ENCODE data around the gene ZCCHC14. TPM values are rescaled to one million over a fixed set of nuclear protein-coding genes. Genes with fewer than 3 reads are reported as not detected.

Gene ZCCHC14
- total and polyA plus RNA-seq, 10 of the 15 experiments (the other 5 are each of a cell fraction or from before 2014, with no cell fraction given), result 0.02 to 0.26 (median 0.05) TPM; not detected in 3

GRCh38 chr16:87536795-87537142 lies 43.9 kb upstream of the ZCCHC14 start:
- TF ChIP-seq CREM (IDR thresholded peaks at IDR 0.05; ENCODE audit: low read depth) (no peak), NRF1 (conservative IDR thresholded peaks at IDR 0.05; ENCODE audit: low read depth, low read length) (no peak), SREBF1 (IDR thresholded peaks at IDR 0.05; ENCODE audit: low read length) (no peak), BCL11A (IDR thresholded peaks at IDR 0.05; ENCODE audit: low read depth, low read length) (no peak), YY1 (IDR thresholded peaks at IDR 0.05; ENCODE audit: low read depth, low read length) (no peak), SMAD1 (IDR thresholded peaks at IDR 0.05; ENCODE audit: low read depth, partially characterized antibody) (no peak), CBX5 (IDR thresholded peaks at IDR 0.05; ENCODE audit: low read depth) (no peak), BMI1 (IDR thresholded peaks at IDR 0.05; ENCODE audit: borderline replicate concordance) (no peak), CBX3 (IDR thresholded peaks at IDR 0.05; ENCODE audit: borderline replicate concordance, low read depth) (no peak), BRCA1 (IDR thresholded peaks at IDR 0.05; ENCODE audit: low read depth, low read length) (no peak), SIX5 (IDR thresholded peaks at IDR 0.05; ENCODE audit: low read depth, low read length, severe bottlenecking) (no peak), GABPA (IDR thresholded peaks at IDR 0.05; ENCODE audit: low read depth) (no peak), WRNIP1 (IDR thresholded peaks at IDR 0.05; ENCODE audit: borderline replicate concordance, low read depth, low read length) (no peak), SUZ12 (IDR thresholded peaks at IDR 0.05; ENCODE audit: unreplicated experiment) (no peak), IRF4 (IDR thresholded peaks at IDR 0.05; ENCODE audit: low read depth, low read length) (no peak), PAX8 (IDR thresholded peaks at IDR 0.05) (no peak), POLR2AphosphoS2 (IDR thresholded peaks at IDR 0.05; ENCODE audit: low read depth, low read length) (no peak), CEBPZ (IDR thresholded peaks at IDR 0.05; ENCODE audit: low read depth, low read length) (no peak)
- intact Hi-C loops (cut with micrococcal nuclease; ENCODE audit: unreplicated experiment) (no loop called here), in situ Hi-C loops (cut with MboI) (no loop called here)
- ChIA-PET RAD21 (ENCODE audit: unreplicated experiment) (no interaction called here), CTCF (no interaction called here), SMC1A (ENCODE audit: uncharacterized antibody, unreplicated experiment) (no interaction called here), POLR2A (no interaction called here)
- Histone ChIP-seq H3K36me3 (ENCODE audit: control insufficient read depth in 2 of 2, insufficient read depth in 2 of 2, low read length in 1 of 2) (no peaks in the 10 kb centered on the region), H3K27ac (ENCODE audit: control insufficient read depth, insufficient read depth) (no peak overlapping the region), H3K9me3 (replicated peaks; ENCODE audit: control insufficient read depth, insufficient read depth, low read length) (peaks cover 2% of the 10 kb centered on the region; the same call in 2 of the 3 replicates), H3K4me3 (no peak overlapping the region), H3K4me2 (ENCODE audit: control insufficient read depth, insufficient read depth) (no peak overlapping the region), H3K9ac (ENCODE audit: control insufficient read depth, insufficient read depth, low read length) (no peak overlapping the region), H3K4me1 (ENCODE audit: control insufficient read depth, insufficient read depth, low read length) (no peaks in the 10 kb centered on the region), H2AFZ (ENCODE audit: control insufficient read depth, low read depth, low read length) (no peak overlapping the region), H3K27me3 (replicated peaks in 1 of 2; ENCODE audit: control insufficient read depth in 2 of 2, insufficient read depth in 2 of 2, low read length in 1 of 2) (peaks cover 2 to 5% of the 10 kb centered on the region in 2 experiments; a peak in 2 of 4 replicates), H4K20me1 (ENCODE audit: control insufficient read depth, insufficient read depth) (no peaks in the 10 kb centered on the region), H3K79me2 (ENCODE audit: control insufficient read depth, insufficient read depth, low read length) (no peaks in the 10 kb centered on the region)
- whole genome bisulfite sequencing (ENCODE audit: insufficient coverage, insufficient replicate concordance, low lambda C conversion rate, missing lambda C conversion rate), result 32% methylated on average over 10 of the region's 10 CpGs
- no TSS peak for BruUV-seq (replicated peaks)
- no peak for DNase-seq (ENCODE audit: low read depth, low spot score)
- ATAC-seq, result no peak
- FAIRE-seq, result no peak
